Inferior parietal cortex (tissue), 1 donor: ENCODE measurements around the gene NPAP1.
"Not testable (repeated sequence)": the region's sequence is repeated elsewhere in the genome, so short reads cannot be mapped to it uniquely, and the experiment has no call there.

Source experiments
- DNase-seq: peaks from one replicate; pipeline ENCODE4 v3.0.0-alpha.2; 2016; ENCODE audit errors: extremely low spot score

The NPAP1 gene

GRCh38 chr15:24675332-24676144, at the start of gene NPAP1:
NPAP1 (plus strand) TSS chr15:24675775; CDS start chr15:24675868, 93 bp downstream.
- DNase-seq: no peak

- no peak for DNase-seq
These were observed 48.1 kb upstream of the NPAP1 start for GRCh38 chr15:24627443-24627842.

- no peak for DNase-seq
These were observed 42.5 kb upstream of the NPAP1 start for GRCh38 chr15:24633082-24633481.

GRCh38 chr15:24639412-24639811, 36.2 kb upstream of the NPAP1 start:
- not testable (repeated sequence) for DNase-seq

- no peak for DNase-seq
These were observed 29.9 kb upstream of the NPAP1 start for GRCh38 chr15:24645627-24646026.

GRCh38 chr15:24659622-24660021, 16.0 kb upstream of the NPAP1 start:
- no peak for DNase-seq

GRCh38 chr15:24662991-24663390, 12.6 kb upstream of the NPAP1 start:
- DNase-seq: no peak

GRCh38 chr15:24676431-24676830, 856 bp downstream of the NPAP1 start:
- no peak for DNase-seq

GRCh38 chr15:24678485-24678884, 2.9 kb downstream of the NPAP1 start:
- no peak for DNase-seq

- DNase-seq: no peak
These were observed 6.4 kb downstream of the NPAP1 start for GRCh38 chr15:24682002-24682401.

GRCh38 chr15:24682905-24683304, 7.3 kb downstream of the NPAP1 start:
- DNase-seq: not testable (repeated sequence)

- no peak for DNase-seq
These were observed 8.2 kb downstream of the NPAP1 start for GRCh38 chr15:24683736-24684135.

GRCh38 chr15:24684313-24684712, 8.7 kb downstream of the NPAP1 start:
- no peak for DNase-seq

- DNase-seq: no peak
These were observed 20.6 kb downstream of the NPAP1 start for GRCh38 chr15:24696201-24696600.

GRCh38 chr15:24696842-24697241, 21.3 kb downstream of the NPAP1 start:
- DNase-seq: no peak

- no peak for DNase-seq
These were observed 42.9 kb downstream of the NPAP1 start for GRCh38 chr15:24718289-24719082.

- DNase-seq: no peak
These were observed 54.2 kb downstream of the NPAP1 start for GRCh38 chr15:24729760-24730159.
